GM12891 (cell line): ENCODE measurements around the gene JPH3.

Experiments used
- PAX5 ChIP-seq: IDR thresholded peaks from 2 replicates; pipeline ENCODE4 v1.6.1; 2011; ENCODE audit warnings: low read length, moderate library complexity, mild to moderate bottlenecking; ENCODE audit not compliant: insufficient read depth, severe bottlenecking
- POLR2A ChIP-seq: IDR thresholded peaks from 2 replicates; pipeline ENCODE4 v1.6.1; 2011; ENCODE audit warnings: low read depth, low read length, control low read depth
- POLR2AphosphoS5 ChIP-seq: IDR thresholded peaks from 2 replicates; pipeline ENCODE4 v1.6.1; 2011; ENCODE audit warnings: low read depth, low read length, control low read depth
- POU2F2 ChIP-seq: IDR thresholded peaks from 2 replicates; pipeline ENCODE4 v1.6.1; 2011; ENCODE audit warnings: low read depth, mild to moderate bottlenecking, control low read depth, low read length, moderate library complexity
- SPI1 ChIP-seq: IDR thresholded peaks from 2 replicates; pipeline ENCODE4 v1.6.1; 2011; ENCODE audit warnings: low read depth, low read length, control low read depth
- TAF1 ChIP-seq: IDR thresholded peaks from 2 replicates; pipeline ENCODE4 v1.6.1; 2011; ENCODE audit warnings: low read depth, low read length, control low read depth

DNA sequence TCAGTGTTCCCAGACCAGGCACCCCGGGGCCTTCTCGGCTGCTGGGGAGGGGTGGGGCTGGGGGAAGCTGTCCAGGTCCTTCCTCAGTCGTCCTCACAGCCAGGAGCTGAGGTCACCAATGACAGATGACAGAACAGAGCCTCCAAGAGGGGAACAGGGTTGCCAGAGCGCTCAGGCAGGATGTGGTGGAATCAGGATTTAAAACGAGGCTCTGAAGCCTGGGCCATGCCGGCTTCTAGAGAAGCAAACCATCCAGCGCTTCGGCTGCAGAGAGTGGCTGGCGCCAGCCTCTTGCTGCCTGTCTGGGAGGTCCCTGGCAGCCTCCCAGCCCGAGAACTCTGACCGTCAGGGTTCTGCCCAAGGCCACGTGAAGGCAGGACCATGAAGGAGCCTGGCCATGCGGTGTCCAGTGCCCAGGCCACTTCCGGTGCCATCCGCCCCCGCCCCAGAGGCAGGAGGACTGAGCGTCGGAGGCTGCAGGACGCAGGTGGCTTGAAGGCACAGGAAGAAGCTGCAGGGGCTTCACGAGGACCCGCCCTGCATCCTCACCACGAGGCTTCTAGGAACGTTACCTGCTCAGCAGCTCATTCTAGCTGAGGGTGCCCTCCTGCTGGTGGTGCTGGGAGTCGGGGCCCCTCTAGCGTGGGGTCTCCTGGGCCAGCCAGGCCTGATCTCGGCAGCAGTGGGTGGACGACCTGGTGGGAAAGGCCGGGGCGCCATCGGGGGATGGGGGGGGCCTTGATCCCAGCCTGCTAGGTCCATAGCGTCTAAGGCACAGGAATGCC lies 85.0 kb downstream of the JPH3 start:
- TF ChIP-seq PAX5 (no peak), POLR2A (no peak), POLR2AphosphoS5 (no peak), TAF1 (no peak), SPI1 (no peak), POU2F2 (no peak)
